Right kidney (tissue), 1 donor: Measurements from ENCODE around the gene MAN2A1.
"Not testable (repeated sequence)": the region's sequence is repeated elsewhere in the genome, so short reads cannot be mapped to it uniquely, and the experiment has no call there.

Experiments used
- DNase-seq: peaks from one replicate; pipeline ENCODE4 v3.0.0-alpha.2; 2016

The MAN2A1 gene

GRCh38 chr5:109866051-109866450 lies 176.3 kb downstream of the MAN2A1 start:
- DNase-seq, result no peak

- no peak for DNase-seq
Measured at GRCh38 chr5:109868737-109869136, 179.0 kb downstream of the MAN2A1 start.

GRCh38 chr5:109873687-109874086 lies 184.0 kb downstream of the MAN2A1 start:
- DNase-seq, result no peak

- no peak for DNase-seq
Measured at GRCh38 chr5:109874108-109874507, 184.4 kb downstream of the MAN2A1 start.

GRCh38 chr5:109876030-109876725 lies 186.5 kb downstream of the MAN2A1 start:
- no peak for DNase-seq

GRCh38 chr5:109876941-109877669 lies 187.4 kb downstream of the MAN2A1 start:
- no peak for DNase-seq

- DNase-seq, result no peak
Measured at GRCh38 chr5:109877670-109878045, 187.9 kb downstream of the MAN2A1 start.

- no peak for DNase-seq
Measured at GRCh38 chr5:109878887-109879286, 189.2 kb downstream of the MAN2A1 start.

GRCh38 chr5:109880907-109881685 lies 191.4 kb downstream of the MAN2A1 start:
- no peak for DNase-seq

GRCh38 chr5:109882546-109882945 lies 192.8 kb downstream of the MAN2A1 start:
- DNase-seq, result no peak

GRCh38 chr5:109884676-109885075 lies 194.9 kb downstream of the MAN2A1 start:
- DNase-seq, result no peak

- no peak for DNase-seq
Measured at GRCh38 chr5:109885205-109885604, 195.5 kb downstream of the MAN2A1 start.

- no peak for DNase-seq
Measured at GRCh38 chr5:109888989-109889388, 199.3 kb downstream of the MAN2A1 start.

GRCh38 chr5:109893271-109893670 lies 203.5 kb downstream of the MAN2A1 start:
- DNase-seq, result not testable (repeated sequence)

- no peak for DNase-seq
Measured at GRCh38 chr5:109898269-109899162, 208.8 kb downstream of the MAN2A1 start.

- DNase-seq, result no peak
Measured at GRCh38 chr5:109899163-109899535, 209.4 kb downstream of the MAN2A1 start.

- no peak for DNase-seq
Measured at GRCh38 chr5:109900461-109900860, 210.7 kb downstream of the MAN2A1 start.

GRCh38 chr5:109900911-109901627 lies 211.3 kb downstream of the MAN2A1 start:
- no peak for DNase-seq

GRCh38 chr5:109901628-109901981 lies 211.9 kb downstream of the MAN2A1 start:
- DNase-seq, result no peak

- no peak for DNase-seq
Measured at GRCh38 chr5:109903061-109903460, 213.3 kb downstream of the MAN2A1 start.

GRCh38 chr5:109905906-109906305 lies 216.2 kb downstream of the MAN2A1 start:
- DNase-seq, result no peak

- no peak for DNase-seq
Measured at GRCh38 chr5:109907189-109907588, 217.5 kb downstream of the MAN2A1 start.
